ENCODE measurements around the gene DPM3. TPM values are rescaled to one million over a fixed set of nuclear protein-coding genes. Genes with fewer than 3 reads are reported as not detected.
A peak's percentile ranks its signal among the peaks of the same experiment; 100 is the strongest.

DPM3 gene
- total RNA-seq, 2 donors from 2014 or later: 29.4 to 40.6 TPM

GRCh38 chr1:155091071-155092051, 49.0 kb downstream of the DPM3 start:
- H3K27me3 Mint-ChIP-seq: peaks cover 5% of the 10 kb centered on the region
- H3K4me3 Mint-ChIP-seq: no peak overlapping the region
- H3K36me3 Mint-ChIP-seq (ENCODE audit: low read depth): no peaks in the 10 kb centered on the region
- no peaks in the 10 kb centered on the region for H3K9me3 Mint-ChIP-seq
- H3K4me1 Mint-ChIP-seq: no peaks in the 10 kb centered on the region
- no peak overlapping the region for H3K27ac Mint-ChIP-seq
- ATAC-seq (replicated peaks): peak; percentile 85

Other genes with a start within 250 kb of the DPM3 start
- gene PMVK, start 203.8 kb downstream of the DPM3 start, total RNA-seq: 10 to 100 TPM; 38.6 to 66.9 TPM
- 100 to 1,000 TPM in 1 of 2 donors, 10 to 100 TPM in 1; 61.9 to 118 TPM for gene PBXIP1, start 184.4 kb downstream of the DPM3 start, total RNA-seq
- gene PYGO2, start 178.7 kb downstream of the DPM3 start, total RNA-seq: 10 to 100 TPM; 35.6 to 39.2 TPM
- 10 to 100 TPM; 60.9 to 62.0 TPM for gene SHC1, start 169.8 kb downstream of the DPM3 start, total RNA-seq
- gene CKS1B, start 165.8 kb downstream of the DPM3 start, total RNA-seq: 100 to 1,000 TPM; 162 to 188 TPM
- gene FLAD1, start 157.2 kb downstream of the DPM3 start, total RNA-seq: 10 to 100 TPM; 34.6 to 68.3 TPM
- under 1 TPM; 0.77 to 0.97 TPM for gene LENEP, start 146.9 kb downstream of the DPM3 start, total RNA-seq
- gene ZBTB7B, start 137.7 kb downstream of the DPM3 start, total RNA-seq: 100 to 1,000 TPM in 1 of 2 donors, 10 to 100 TPM in 1; 94.5 to 140 TPM
- gene DCST2, start 106.8 kb downstream of the DPM3 start, total RNA-seq: 1 to 10 TPM in 1 of 2 donors, under 1 TPM in 1; 0.67 to 2.2 TPM
- not detected for gene DCST1, start 106.7 kb downstream of the DPM3 start, total RNA-seq
- gene ADAM15, start 89.2 kb downstream of the DPM3 start, total RNA-seq: 10 to 100 TPM; 53.2 to 86.6 TPM
- gene EFNA4, start 76.8 kb downstream of the DPM3 start, total RNA-seq: 1 to 10 TPM; 4.6 to 7.0 TPM
- 10 to 100 TPM in 1 of 2 donors, 1 to 10 TPM in 1; 4.1 to 10.8 TPM for gene EFNA3, start 61.7 kb downstream of the DPM3 start, total RNA-seq
- under 1 TPM in 1 of 2 donors, not detected in 1; 0.48 TPM for gene EFNA1, start 12.7 kb downstream of the DPM3 start, total RNA-seq
- gene SLC50A1, start 4.7 kb downstream of the DPM3 start, total RNA-seq: 10 to 100 TPM; 42.8 to 47.3 TPM
- gene KRTCAP2, start 32.8 kb upstream of the DPM3 start, total RNA-seq: 100 to 1,000 TPM; 108 to 166 TPM
- 10 to 100 TPM; 10.6 to 16.6 TPM for gene TRIM46, start 33.3 kb upstream of the DPM3 start, total RNA-seq
- gene THBS3, start 67.4 kb upstream of the DPM3 start, total RNA-seq: 10 to 100 TPM; 11.8 to 26.8 TPM
- gene MTX1, start 68.2 kb upstream of the DPM3 start, total RNA-seq: 10 to 100 TPM; 31.3 to 59.9 TPM
- gene ENTREP3, start 115.0 kb upstream of the DPM3 start, total RNA-seq: 10 to 100 TPM; 20.7 to 32.1 TPM
- 100 to 1,000 TPM in 1 of 2 donors, 10 to 100 TPM in 1; 84.0 to 123 TPM for gene SCAMP3, start 121.8 kb upstream of the DPM3 start, total RNA-seq
- 100 to 1,000 TPM in 1 of 2 donors, 10 to 100 TPM in 1; 87.7 to 131 TPM for gene CLK2, start 133.0 kb upstream of the DPM3 start, total RNA-seq
- gene HCN3, start 136.9 kb upstream of the DPM3 start, total RNA-seq: 1 to 10 TPM; 4.1 to 6.0 TPM
- gene PKLR, start 160.9 kb upstream of the DPM3 start, total RNA-seq: not detected
- 100 to 1,000 TPM; 319 to 371 TPM for gene FDPS, start 168.3 kb upstream of the DPM3 start, total RNA-seq
- 10 to 100 TPM; 22.3 to 30.0 TPM for gene RUSC1, start 180.4 kb upstream of the DPM3 start, total RNA-seq